HepG2 (cell line): ENCODE measurements around the gene ARHGEF39. TPM values are rescaled to one million over a fixed set of nuclear protein-coding genes. Genes with fewer than 3 reads are reported as not detected.

Source experiments
- ARNT2 ChIP-seq: sonication (generic); formaldehyde crosslinking; IDR thresholded peaks from 2 replicates; pipeline ENCODE4 v1.8.0; 2022; ENCODE audit warnings: mild to moderate bottlenecking, low read depth, missing genetic modification reagents, moderate library complexity
- BRD4 ChIP-seq: sonication (generic); formaldehyde crosslinking; IDR thresholded peaks from 2 replicates; pipeline ENCODE4 v1.4.0; 2020; ENCODE audit warnings: missing genetic modification reagents
- HOXA3 ChIP-seq: sonication (generic); formaldehyde crosslinking; IDR thresholded peaks from 2 replicates; pipeline ENCODE4 v1.5.0; 2020; ENCODE audit warnings: missing genetic modification reagents
- SRSF4 ChIP-seq: fragments of 200-400 bp; formaldehyde crosslinking; IDR thresholded peaks from one replicate; pipeline ENCODE4 v1.6.1; 2018; ENCODE audit warnings: mild to moderate bottlenecking, low read depth, low read length, moderate library complexity; ENCODE audit not compliant: poor library complexity, severe bottlenecking
- STAT5B ChIP-seq: sonication (generic); formaldehyde crosslinking; IDR thresholded peaks from 2 replicates; pipeline ENCODE4 v1.4.0; 2020; ENCODE audit warnings: missing genetic modification reagents
- ZNF563 ChIP-seq: sonication (generic); formaldehyde crosslinking; IDR thresholded peaks from 2 replicates; pipeline ENCODE4 v1.8.0; 2022; ENCODE audit warnings: mild to moderate bottlenecking, moderate library complexity, missing genetic modification reagents
- ZSCAN21 ChIP-seq: sonication (generic); formaldehyde crosslinking; IDR thresholded peaks from 2 replicates; pipeline ENCODE4 v1.8.0; 2022; ENCODE audit warnings: mild to moderate bottlenecking, missing genetic modification reagents, moderate library complexity, borderline replicate concordance
- polyA plus RNA-seq, 8 experiments: library from polyadenylated mRNA; depleted of rRNA in 3 of 8; stranded (reverse) in 7 of 8; unstranded in 1 of 8; fragments of >200 nt; fragmentation: Illumina TruSeq in 4 of 8; extraction: Trizol in 4 of 8; gene quantifications; 2 replicates each; pipeline versions ENCODE4 v1.2.1 to v1.2.3, GENCODE V29; 2011 to 2016; ENCODE audit warnings: low read depth in 4 of 8, missing spikeins in 1 of 8, mixed read lengths in 1 of 8; ENCODE audit not compliant: insufficient read depth in 1 of 8
- total RNA-seq, 5 experiments: library from RNA; depleted of rRNA; stranded (reverse); fragments of >200 nt; fragmentation: Illumina TruSeq; extraction: Trizol; gene quantifications; 2 replicates each; pipeline ENCODE4 v1.2.3, GENCODE V29; 2016; ENCODE audit warnings: low read depth in 1 of 5
- TF ChIP-seq, protein P1 (sequence below): IDR thresholded peaks from 2 replicates; pipeline ENCODE4 v1.6.1; 2016; ENCODE audit warnings: missing genetic modification reagents, missing compliant biosample characterization
- TF ChIP-seq, protein P2 (sequence below): sonication (generic); formaldehyde crosslinking; conservative IDR thresholded peaks from 2 replicates; pipeline ENCODE4 v1.4.0; 2020; ENCODE audit warnings: missing genetic modification reagents
- TF ChIP-seq, protein P3 (sequence below): sonication (generic); formaldehyde crosslinking; IDR thresholded peaks from 2 replicates; pipeline ENCODE4 v1.5.1; 2020; ENCODE audit warnings: missing genetic modification reagents, mild to moderate bottlenecking, borderline replicate concordance
- TF ChIP-seq, protein P4 (sequence below): sonication (generic); formaldehyde crosslinking; conservative IDR thresholded peaks from 2 replicates; pipeline ENCODE4 v1.4.0; 2020; ENCODE audit warnings: mild to moderate bottlenecking, missing genetic modification reagents, moderate library complexity
- TF ChIP-seq, protein P5 (sequence below): sonication (generic); formaldehyde crosslinking; IDR thresholded peaks from 2 replicates; pipeline ENCODE4 v1.5.1; 2020; ENCODE audit warnings: mild to moderate bottlenecking, missing genetic modification reagents, moderate library complexity

ARHGEF39 gene
- total and polyA plus RNA-seq, 2 of the 13 experiments (the other 11 are each of a cell fraction or from before 2014, with no cell fraction given), result 11.2 to 12.3 TPM

DNA sequence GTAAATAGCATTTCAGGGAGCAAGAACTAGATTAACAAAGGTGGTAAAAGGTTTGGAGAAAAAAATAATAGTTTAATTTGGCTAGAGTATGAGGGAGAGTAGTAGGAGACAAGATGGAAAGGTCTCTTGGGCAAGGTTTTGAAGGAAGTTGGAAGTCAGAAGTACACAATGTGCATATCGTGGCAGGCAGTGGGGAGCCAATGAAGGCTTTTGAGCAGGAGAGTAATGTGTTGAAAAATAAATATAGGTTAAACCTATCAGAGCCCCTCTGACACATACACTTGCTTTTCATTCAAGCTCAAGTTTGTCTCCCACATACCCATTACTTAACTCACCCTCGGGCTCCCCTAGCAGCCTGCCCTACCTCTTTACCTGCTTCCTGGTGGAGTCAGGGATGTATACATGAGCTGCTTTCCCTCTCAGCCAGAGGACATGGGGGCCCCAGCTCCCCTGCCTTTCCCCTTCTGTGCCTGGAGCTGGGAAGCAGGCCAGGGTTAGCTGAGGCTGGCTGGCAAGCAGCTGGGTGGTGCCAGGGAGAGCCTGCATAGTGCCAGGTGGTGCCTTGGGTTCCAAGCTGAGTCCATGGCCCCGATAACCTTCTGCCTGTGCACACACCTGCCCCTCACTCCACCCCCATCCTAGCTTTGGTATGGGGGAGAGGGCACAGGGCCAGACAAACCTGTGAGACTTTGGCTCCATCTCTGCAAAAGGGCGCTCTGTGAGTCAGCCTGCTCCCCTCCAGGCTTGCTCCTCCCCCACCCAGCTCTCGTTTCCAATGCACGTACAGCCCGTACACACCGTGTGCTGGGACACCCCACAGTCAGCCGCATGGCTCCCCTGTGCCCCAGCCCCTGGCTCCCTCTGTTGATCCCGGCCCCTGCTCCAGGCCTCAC lies 8.4 kb upstream of the ARHGEF39 start, which contains the start of gene CA9 (continued):
- TF ChIP-seq SRSF4 (no peak), STAT5B (CRISPR knock-in tag) (no peak), ARNT2 (CRISPR knock-in tag) (no peak), ZNF563 (CRISPR knock-in tag) (no peak), BRD4 (CRISPR knock-in tag) (0 out of 2 replicates have a peak, but pooled peaks have one; percentile 61), ZSCAN21 (peak; percentile 39; the same call in 1 of the 2 replicates), HOXA3 (CRISPR knock-in tag) (peak; percentile 28; the same call in 1 of the 2 replicates)
- TF ChIP-seq, protein P1, sequence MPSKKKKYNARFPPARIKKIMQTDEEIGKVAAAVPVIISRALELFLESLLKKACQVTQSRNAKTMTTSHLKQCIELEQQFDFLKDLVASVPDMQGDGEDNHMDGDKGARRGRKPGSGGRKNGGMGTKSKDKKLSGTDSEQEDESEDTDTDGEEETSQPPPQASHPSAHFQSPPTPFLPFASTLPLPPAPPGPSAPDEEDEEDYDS (CRISPR knock-in tag), result 0 out of 2 replicates have a peak, but pooled peaks have one; percentile 18
- TF ChIP-seq, protein P2, sequence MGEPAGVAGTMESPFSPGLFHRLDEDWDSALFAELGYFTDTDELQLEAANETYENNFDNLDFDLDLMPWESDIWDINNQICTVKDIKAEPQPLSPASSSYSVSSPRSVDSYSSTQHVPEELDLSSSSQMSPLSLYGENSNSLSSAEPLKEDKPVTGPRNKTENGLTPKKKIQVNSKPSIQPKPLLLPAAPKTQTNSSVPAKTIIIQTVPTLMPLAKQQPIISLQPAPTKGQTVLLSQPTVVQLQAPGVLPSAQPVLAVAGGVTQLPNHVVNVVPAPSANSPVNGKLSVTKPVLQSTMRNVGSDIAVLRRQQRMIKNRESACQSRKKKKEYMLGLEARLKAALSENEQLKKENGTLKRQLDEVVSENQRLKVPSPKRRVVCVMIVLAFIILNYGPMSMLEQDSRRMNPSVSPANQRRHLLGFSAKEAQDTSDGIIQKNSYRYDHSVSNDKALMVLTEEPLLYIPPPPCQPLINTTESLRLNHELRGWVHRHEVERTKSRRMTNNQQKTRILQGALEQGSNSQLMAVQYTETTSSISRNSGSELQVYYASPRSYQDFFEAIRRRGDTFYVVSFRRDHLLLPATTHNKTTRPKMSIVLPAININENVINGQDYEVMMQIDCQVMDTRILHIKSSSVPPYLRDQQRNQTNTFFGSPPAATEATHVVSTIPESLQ, result no peak
- TF ChIP-seq, protein P3, sequence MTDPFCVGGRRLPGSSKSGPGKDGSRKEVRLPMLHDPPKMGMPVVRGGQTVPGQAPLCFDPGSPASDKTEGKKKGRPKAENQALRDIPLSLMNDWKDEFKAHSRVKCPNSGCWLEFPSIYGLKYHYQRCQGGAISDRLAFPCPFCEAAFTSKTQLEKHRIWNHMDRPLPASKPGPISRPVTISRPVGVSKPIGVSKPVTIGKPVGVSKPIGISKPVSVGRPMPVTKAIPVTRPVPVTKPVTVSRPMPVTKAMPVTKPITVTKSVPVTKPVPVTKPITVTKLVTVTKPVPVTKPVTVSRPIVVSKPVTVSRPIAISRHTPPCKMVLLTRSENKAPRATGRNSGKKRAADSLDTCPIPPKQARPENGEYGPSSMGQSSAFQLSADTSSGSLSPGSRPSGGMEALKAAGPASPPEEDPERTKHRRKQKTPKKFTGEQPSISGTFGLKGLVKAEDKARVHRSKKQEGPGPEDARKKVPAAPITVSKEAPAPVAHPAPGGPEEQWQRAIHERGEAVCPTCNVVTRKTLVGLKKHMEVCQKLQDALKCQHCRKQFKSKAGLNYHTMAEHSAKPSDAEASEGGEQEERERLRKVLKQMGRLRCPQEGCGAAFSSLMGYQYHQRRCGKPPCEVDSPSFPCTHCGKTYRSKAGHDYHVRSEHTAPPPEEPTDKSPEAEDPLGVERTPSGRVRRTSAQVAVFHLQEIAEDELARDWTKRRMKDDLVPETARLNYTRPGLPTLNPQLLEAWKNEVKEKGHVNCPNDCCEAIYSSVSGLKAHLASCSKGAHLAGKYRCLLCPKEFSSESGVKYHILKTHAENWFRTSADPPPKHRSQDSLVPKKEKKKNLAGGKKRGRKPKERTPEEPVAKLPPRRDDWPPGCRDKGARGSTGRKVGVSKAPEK (CRISPR knock-in tag), result 0 out of 2 replicates have a peak, but pooled peaks have one; percentile 38
- TF ChIP-seq, protein P4, sequence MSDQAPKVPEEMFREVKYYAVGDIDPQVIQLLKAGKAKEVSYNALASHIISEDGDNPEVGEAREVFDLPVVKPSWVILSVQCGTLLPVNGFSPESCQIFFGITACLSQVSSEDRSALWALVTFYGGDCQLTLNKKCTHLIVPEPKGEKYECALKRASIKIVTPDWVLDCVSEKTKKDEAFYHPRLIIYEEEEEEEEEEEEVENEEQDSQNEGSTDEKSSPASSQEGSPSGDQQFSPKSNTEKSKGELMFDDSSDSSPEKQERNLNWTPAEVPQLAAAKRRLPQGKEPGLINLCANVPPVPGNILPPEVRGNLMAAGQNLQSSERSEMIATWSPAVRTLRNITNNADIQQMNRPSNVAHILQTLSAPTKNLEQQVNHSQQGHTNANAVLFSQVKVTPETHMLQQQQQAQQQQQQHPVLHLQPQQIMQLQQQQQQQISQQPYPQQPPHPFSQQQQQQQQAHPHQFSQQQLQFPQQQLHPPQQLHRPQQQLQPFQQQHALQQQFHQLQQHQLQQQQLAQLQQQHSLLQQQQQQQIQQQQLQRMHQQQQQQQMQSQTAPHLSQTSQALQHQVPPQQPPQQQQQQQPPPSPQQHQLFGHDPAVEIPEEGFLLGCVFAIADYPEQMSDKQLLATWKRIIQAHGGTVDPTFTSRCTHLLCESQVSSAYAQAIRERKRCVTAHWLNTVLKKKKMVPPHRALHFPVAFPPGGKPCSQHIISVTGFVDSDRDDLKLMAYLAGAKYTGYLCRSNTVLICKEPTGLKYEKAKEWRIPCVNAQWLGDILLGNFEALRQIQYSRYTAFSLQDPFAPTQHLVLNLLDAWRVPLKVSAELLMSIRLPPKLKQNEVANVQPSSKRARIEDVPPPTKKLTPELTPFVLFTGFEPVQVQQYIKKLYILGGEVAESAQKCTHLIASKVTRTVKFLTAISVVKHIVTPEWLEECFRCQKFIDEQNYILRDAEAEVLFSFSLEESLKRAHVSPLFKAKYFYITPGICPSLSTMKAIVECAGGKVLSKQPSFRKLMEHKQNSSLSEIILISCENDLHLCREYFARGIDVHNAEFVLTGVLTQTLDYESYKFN (CRISPR knock-in tag), result peak; percentile 59
- TF ChIP-seq, protein P5, sequence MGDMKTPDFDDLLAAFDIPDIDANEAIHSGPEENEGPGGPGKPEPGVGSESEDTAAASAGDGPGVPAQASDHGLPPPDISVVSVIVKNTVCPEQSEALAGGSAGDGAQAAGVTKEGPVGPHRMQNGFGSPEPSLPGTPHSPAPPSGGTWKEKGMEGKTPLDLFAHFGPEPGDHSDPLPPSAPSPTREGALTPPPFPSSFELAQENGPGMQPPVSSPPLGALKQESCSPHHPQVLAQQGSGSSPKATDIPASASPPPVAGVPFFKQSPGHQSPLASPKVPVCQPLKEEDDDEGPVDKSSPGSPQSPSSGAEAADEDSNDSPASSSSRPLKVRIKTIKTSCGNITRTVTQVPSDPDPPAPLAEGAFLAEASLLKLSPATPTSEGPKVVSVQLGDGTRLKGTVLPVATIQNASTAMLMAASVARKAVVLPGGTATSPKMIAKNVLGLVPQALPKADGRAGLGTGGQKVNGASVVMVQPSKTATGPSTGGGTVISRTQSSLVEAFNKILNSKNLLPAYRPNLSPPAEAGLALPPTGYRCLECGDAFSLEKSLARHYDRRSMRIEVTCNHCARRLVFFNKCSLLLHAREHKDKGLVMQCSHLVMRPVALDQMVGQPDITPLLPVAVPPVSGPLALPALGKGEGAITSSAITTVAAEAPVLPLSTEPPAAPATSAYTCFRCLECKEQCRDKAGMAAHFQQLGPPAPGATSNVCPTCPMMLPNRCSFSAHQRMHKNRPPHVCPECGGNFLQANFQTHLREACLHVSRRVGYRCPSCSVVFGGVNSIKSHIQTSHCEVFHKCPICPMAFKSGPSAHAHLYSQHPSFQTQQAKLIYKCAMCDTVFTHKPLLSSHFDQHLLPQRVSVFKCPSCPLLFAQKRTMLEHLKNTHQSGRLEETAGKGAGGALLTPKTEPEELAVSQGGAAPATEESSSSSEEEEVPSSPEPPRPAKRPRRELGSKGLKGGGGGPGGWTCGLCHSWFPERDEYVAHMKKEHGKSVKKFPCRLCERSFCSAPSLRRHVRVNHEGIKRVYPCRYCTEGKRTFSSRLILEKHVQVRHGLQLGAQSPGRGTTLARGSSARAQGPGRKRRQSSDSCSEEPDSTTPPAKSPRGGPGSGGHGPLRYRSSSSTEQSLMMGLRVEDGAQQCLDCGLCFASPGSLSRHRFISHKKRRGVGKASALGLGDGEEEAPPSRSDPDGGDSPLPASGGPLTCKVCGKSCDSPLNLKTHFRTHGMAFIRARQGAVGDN (CRISPR knock-in tag), result peak; percentile 93
